Body of pancreas (tissue), 4 donors: ENCODE data around the gene SAMD14. TPM values are rescaled to one million over a fixed set of nuclear protein-coding genes. Genes with fewer than 3 reads are reported as not detected.
A peak's percentile ranks its signal among the peaks of the same experiment; 100 is the strongest.

Experiments
- ATAC-seq: fragments of 150-250 bp; one replicate; pipeline ENCODE4 v1.9.1; 2016
- DNase-seq, 4 donors: peaks; one replicate each; pipeline ENCODE4 v3.0.0-alpha.2; 2019
- H3K27ac ChIP-seq, 4 donors: fragments of 200-600 bp; sonication (generic); 1 replicate in 3 of 4; 2 replicates in 1 of 4; pipeline versions ENCODE4 v1.5.1 to v1.6.1; 2016 to 2019; ENCODE audit warnings: mild to moderate bottlenecking in 1 of 4, mixed read lengths in 1 of 4, moderate library complexity in 1 of 4
- H3K27me3 ChIP-seq, 2 donors: fragments of 200-600 bp; sonication (generic); one replicate each; pipeline ENCODE4 v1.6.0; 2016; ENCODE audit warnings: mild to moderate bottlenecking in 1 of 2
- H3K36me3 ChIP-seq, 2 donors: fragments of 200-600 bp; sonication (generic); replicated peaks in 1 of 2; 2 replicates each; pipeline ENCODE4 v1.5.1; 2016; ENCODE audit warnings: low read depth in 2 of 2; ENCODE audit not compliant: insufficient read depth in 1 of 2
- H3K4me1 ChIP-seq: fragments of 200-600 bp; sonication (generic); one replicate; pipeline ENCODE4 v1.6.0; 2016
- H3K4me3 ChIP-seq, 2 donors: fragments of 200-600 bp; sonication (generic); 1 replicate in 1 of 2; 2 replicates in 1 of 2; pipeline ENCODE4 v1.5.1; 2016 to 2019
- H3K9me3 ChIP-seq, 3 donors: fragments of 200-600 bp; sonication (generic); 1 replicate in 2 of 3; 2 replicates in 1 of 3; pipeline ENCODE4 v1.5.1; 2016
- CTCF ChIP-seq, 7 experiments: fragments of 450-650 bp in 4 of 7; fragments of 200-600 bp in 3 of 7; sonication (generic) in 3 of 7; IDR thresholded peaks; one replicate each; pipeline ENCODE4 v1.5.1; 2016 to 2019; ENCODE audit warnings: antibody characterized with exemption in 7 of 7
- POLR2A ChIP-seq, 3 donors: fragments of 450-650 bp; IDR thresholded peaks; one replicate each; pipeline ENCODE4 v1.6.1; 2016; ENCODE audit warnings: antibody characterized with exemption in 3 of 3, mild to moderate bottlenecking in 2 of 3
- WGBS, 2 donors: methylation state at CpG; one replicate each; pipeline ENCODE4 v1.1.5; 2017; 5-methylcytosine and 5-hydroxymethylcytosine counted together
- intact Hi-C: fragments of 100-400 bp; cut with DNase I; formaldehyde crosslinking; loops from one replicate; pipeline ENCODE4 v1.15.1; 2023
- total RNA-seq, 2 donors: library from RNA; depleted of rRNA; stranded (reverse); fragments of >200 nt; gene quantifications; one replicate each; pipeline ENCODE4 v1.1.0, GENCODE V29; 2016

The SAMD14 gene
- total RNA-seq, 2 donors from 2014 or later = not detected

GRCh38 chr17:50111673-50112655, 18.0 kb downstream of the SAMD14 start:
- peak; percentile 76 for ATAC-seq
- peak in 1 of 3 donors; percentile 25 for TF ChIP-seq POLR2A (IDR thresholded peaks at IDR 0.05)
- no peak for TF ChIP-seq CTCF (IDR thresholded peaks at IDR 0.05)
- peak; percentile 58 to 86 (median 72) for DNase-seq
- no peaks in the 10 kb centered on the region for H3K9me3 ChIP-seq
- H3K4me3 ChIP-seq = no peak overlapping the region
- intact Hi-C loops = no loop called here
- H3K36me3 ChIP-seq = peaks cover 0 to 10% of the 10 kb centered on the region in 2 donors
- 26 to 53% methylated on average over 5 to 14 of the region's 14 CpGs for WGBS, 2 donors
- H3K27me3 ChIP-seq = no peaks in the 10 kb centered on the region
- H3K27ac ChIP-seq = peak overlapping the region; percentile 59 to 87 (median 71)
- peaks cover 30% of the 10 kb centered on the region for H3K4me1 ChIP-seq

- peaks cover 0 to 15% of the 10 kb centered on the region in 2 donors for H3K36me3 ChIP-seq
- peak; percentile 61 to 93 (median 84) for DNase-seq
- ATAC-seq = peak; percentile 49
Measured at GRCh38 chr17:50110591-50111349, 19.2 kb downstream of the SAMD14 start.

GRCh38 chr17:50109785-50110184, 20.2 kb downstream of the SAMD14 start:
- intact Hi-C loops = no loop called here
- no peak for TF ChIP-seq CTCF (IDR thresholded peaks at IDR 0.05)
- no peak for TF ChIP-seq POLR2A (IDR thresholded peaks at IDR 0.05)

More at GRCh38 chr17:50110591-50111349, 19.2 kb downstream of the SAMD14 start:
- Histone ChIP-seq H3K27ac (peak overlapping the region; percentile 59 to 87 (median 71)), H3K9me3 (no peaks in the 10 kb centered on the region), H3K4me3 (no peak overlapping the region), H3K27me3 (no peaks in the 10 kb centered on the region), H3K4me1 (peaks cover 24% of the 10 kb centered on the region)
- 57 to 70% methylated on average over 2 to 16 of the region's 19 CpGs for WGBS, 2 donors
- intact Hi-C loops = no loop called here
- TF ChIP-seq POLR2A (IDR thresholded peaks at IDR 0.05) = peak in 1 of 3 donors; percentile 47
- no peak for TF ChIP-seq CTCF (IDR thresholded peaks at IDR 0.05)

GRCh38 chr17:50109207-50109606, 20.8 kb downstream of the SAMD14 start:
- peak in 1 of 4 donors; percentile 26 for DNase-seq

More at GRCh38 chr17:50109785-50110184, 20.2 kb downstream of the SAMD14 start:
- no peaks in the 10 kb centered on the region for H3K9me3 ChIP-seq
- ATAC-seq = no peak
- peak overlapping the region in 1 of 4 donors; percentile 87 for H3K27ac ChIP-seq
- peaks cover 0 to 15% of the 10 kb centered on the region in 2 donors for H3K36me3 ChIP-seq
- WGBS, 2 donors = 79 to 100% methylated on average over 8 to 14 of the region's 19 CpGs
- H3K4me3 ChIP-seq = no peak overlapping the region
- no peaks in the 10 kb centered on the region for H3K27me3 ChIP-seq
- H3K4me1 ChIP-seq = peaks cover 24% of the 10 kb centered on the region
- peak in 1 of 4 donors; percentile 43 for DNase-seq

More at GRCh38 chr17:50109207-50109606, 20.8 kb downstream of the SAMD14 start:
- ATAC-seq = no peak
- no peaks in the 10 kb centered on the region for H3K9me3 ChIP-seq
- peaks cover 0 to 15% of the 10 kb centered on the region in 2 donors for H3K36me3 ChIP-seq
- TF ChIP-seq POLR2A (IDR thresholded peaks at IDR 0.05) = no peak
- no peak for TF ChIP-seq CTCF (IDR thresholded peaks at IDR 0.05)
- H3K27me3 ChIP-seq = no peaks in the 10 kb centered on the region
- H3K4me1 ChIP-seq = peaks cover 24% of the 10 kb centered on the region
- WGBS, 2 donors = 68 to 71% methylated on average over 7 of the region's 7 CpGs
- no peak overlapping the region for H3K4me3 ChIP-seq
- H3K27ac ChIP-seq = peak overlapping the region in 1 of 4 donors; percentile 87
- intact Hi-C loops = no loop called here
